Stimulated activated CD4-positive, alpha-beta T cell treated with anti-CD3 and anti-CD28 coated beads, Interleukin-1b, Interleukin-23, amount 100 ng/mL, for 48 hours (primary cell): ENCODE data around the gene TRAPPC3L.
A peak's percentile ranks its signal among the peaks of the same experiment; 100 is the strongest.

Experiments
- DNase-seq: peaks from one replicate; pipeline ENCODE4 v3.0.0-alpha.2; 2020

Gene TRAPPC3L

GRCh38 chr6:116461932-116462885 lies 83.3 kb downstream of the TRAPPC3L start:
- DNase-seq: peak; percentile 44

DNA sequence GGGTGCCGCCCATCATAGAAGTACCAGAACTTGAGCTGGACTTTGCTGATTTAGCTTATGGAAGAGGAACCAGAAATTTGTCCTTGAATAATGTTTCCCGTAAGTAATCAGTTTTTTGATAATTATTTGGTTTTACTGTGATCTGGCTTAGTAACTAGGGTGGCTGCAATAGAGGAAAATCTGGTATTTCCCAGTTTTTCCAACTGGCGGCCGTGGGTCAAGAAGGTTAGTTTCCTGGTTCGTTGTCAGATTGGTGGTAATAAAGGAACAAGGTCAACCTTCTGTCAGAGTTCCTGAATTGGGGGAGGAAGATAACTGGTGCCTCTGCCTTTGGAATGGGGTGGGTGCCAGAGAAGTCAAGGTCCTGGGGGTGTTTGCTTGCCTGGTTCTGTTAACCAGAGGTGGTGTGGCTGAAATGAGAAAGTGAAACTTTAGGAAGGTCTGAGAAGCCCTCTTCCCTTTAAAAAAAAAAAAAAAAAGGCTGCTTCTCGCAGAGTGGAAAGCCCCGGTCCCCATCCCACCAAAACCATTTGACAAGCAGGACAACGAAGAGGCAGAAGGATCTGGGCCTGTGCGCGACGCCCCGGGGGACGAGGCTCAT lies 84.1 kb downstream of the TRAPPC3L start, which contains the start of gene CALHM6:
CALHM6 (plus strand) TSS at position 45 of the 601 bp plus-strand sequence; CDS start at position 600, 555 bp downstream.
- DNase-seq: no peak

- no peak for DNase-seq
Measured at GRCh38 chr6:116459927-116460326, 85.6 kb downstream of the TRAPPC3L start.

DNA sequence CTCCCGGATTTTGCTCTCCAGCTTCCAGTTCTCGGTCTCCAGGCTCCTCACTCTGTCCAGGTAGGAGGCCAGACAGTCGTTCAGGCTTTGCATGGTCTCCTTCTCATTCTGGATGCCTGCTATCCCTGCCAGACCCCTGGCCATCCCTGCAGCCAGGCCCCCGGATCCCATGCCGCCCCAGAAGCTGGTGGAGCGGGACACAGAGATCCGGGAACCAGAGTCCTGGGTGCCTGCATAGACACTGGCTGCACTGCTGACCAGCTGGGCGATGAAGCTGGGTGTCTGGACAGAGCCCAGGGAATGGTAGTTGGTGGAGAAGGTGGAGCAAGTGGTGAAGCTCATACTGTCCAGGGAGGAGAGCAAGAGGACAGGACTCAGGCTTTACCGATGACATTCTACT lies 87.2 kb downstream of the TRAPPC3L start:
- no peak for DNase-seq

- no peak for DNase-seq
Measured at GRCh38 chr6:116456927-116457326, 88.6 kb downstream of the TRAPPC3L start.

- DNase-seq: no peak
Measured at GRCh38 chr6:116456106-116456505, 89.4 kb downstream of the TRAPPC3L start.

GRCh38 chr6:116452531-116452930 lies 93.0 kb downstream of the TRAPPC3L start:
- DNase-seq: no peak

DNA sequence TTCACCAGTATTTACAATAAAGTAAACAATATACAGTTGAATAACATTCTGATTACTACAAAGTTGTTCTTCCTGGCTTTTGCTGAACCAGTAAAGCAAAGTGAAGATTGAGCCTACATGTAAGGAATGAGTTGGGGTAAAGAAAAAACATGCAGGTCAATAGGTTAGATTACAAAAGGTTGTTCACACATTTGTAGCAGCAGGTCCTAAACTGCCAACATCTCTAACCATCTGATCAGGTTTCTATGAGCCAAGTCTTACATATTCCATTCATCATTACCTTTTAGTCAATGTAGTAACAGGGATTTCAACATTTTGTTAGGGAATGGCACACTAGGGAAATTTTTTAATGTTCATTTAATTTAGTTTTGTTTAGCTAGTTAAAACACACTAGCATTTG lies 93.6 kb downstream of the TRAPPC3L start:
- no peak for DNase-seq

- no peak for DNase-seq
Measured at GRCh38 chr6:116450769-116451740, 94.4 kb downstream of the TRAPPC3L start.

- no peak for DNase-seq
Measured at GRCh38 chr6:116450185-116450710, 95.2 kb downstream of the TRAPPC3L start.

- no peak for DNase-seq
Measured at GRCh38 chr6:116449565-116449964, 95.9 kb downstream of the TRAPPC3L start.

GRCh38 chr6:116447496-116448011 lies 97.9 kb downstream of the TRAPPC3L start:
- no peak for DNase-seq

- DNase-seq: no peak
Measured at GRCh38 chr6:116447052-116447451, 98.4 kb downstream of the TRAPPC3L start.

DNA sequence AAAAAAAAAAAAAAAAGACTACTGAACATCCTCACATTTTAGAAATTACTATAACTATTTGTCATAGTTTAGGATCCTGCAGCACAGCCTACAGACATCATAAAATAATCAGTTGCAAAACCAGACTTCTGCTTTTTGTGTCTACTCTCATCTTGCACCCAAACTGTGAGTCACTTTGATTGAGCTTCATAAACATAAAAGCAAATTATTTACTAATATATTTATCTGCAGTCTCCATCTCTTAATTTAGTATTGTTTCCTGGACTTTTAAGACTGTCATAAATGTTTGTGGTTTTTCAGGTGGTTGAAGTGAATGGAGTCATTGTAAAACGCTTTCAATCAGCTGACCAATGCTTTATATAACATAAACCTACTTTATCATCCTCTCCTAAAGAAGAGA lies 99.1 kb downstream of the TRAPPC3L start:
- no peak for DNase-seq

DNA sequence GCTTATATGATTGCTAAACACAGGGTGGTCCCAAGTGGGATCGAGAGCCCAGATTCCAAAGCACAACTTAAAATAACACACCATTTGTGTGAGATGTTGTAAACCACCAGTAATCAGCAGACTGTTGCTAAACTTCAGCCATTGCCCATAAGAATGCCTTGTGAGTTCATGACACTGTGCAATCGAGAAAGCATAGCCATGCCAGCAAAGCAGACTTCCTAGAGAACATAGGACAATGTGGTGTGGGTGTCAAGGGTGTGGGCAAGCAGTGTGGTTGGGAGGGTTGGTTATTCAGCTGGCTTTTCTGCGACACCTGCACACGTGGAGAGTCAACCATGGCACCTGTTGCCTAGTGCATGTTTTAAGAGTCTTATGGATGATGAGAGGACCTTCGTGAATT lies 100.4 kb downstream of the TRAPPC3L start:
- no peak for DNase-seq
